GM19395 (cell line): ENCODE measurements around the gene POLR3H.
"Not testable (repeated sequence)": the region's sequence is repeated elsewhere in the genome, so short reads cannot be mapped to it uniquely, and the experiment has no call there.

Source experiments
- ATAC-seq: cut with Tn5 transposase; IDR thresholded peaks from one replicate; pipeline ENCODE4 v1.9.1; 2021; ENCODE audit warnings: mild to moderate bottlenecking, moderate library complexity; ENCODE audit not compliant: unreplicated experiment

Gene POLR3H

DNA sequence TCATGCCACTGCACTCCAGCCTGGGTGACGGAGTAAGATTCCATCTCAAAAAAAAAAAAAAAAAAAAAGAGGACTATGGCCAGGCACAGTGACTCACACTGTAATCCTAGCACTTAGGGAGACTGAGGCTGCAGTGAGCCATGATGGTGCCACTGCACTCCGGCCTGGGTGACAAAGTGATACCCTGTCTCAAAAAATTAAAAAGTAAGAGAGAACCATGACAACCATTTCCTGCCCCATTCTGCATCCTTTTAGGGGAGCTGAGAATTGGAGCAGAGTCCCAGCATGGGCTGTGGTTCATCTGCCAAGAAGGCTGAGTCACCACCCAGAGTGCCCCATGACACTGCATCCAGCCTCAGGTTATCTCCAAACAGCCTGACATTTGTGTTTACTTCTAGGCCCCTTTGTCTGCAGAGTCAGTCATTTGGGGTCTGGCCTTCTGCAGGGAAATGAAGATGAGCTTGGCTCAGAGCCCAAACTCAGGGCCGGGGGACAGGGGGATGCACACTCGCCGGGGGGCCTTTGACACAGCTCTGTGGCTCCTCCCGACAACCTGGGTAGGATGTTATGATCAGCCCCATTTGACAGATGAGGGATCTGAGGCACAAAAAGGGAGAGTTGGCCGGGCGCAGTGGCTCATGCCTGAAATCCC is 21.3 kb upstream of the POLR3H start:
- no peak for ATAC-seq

DNA sequence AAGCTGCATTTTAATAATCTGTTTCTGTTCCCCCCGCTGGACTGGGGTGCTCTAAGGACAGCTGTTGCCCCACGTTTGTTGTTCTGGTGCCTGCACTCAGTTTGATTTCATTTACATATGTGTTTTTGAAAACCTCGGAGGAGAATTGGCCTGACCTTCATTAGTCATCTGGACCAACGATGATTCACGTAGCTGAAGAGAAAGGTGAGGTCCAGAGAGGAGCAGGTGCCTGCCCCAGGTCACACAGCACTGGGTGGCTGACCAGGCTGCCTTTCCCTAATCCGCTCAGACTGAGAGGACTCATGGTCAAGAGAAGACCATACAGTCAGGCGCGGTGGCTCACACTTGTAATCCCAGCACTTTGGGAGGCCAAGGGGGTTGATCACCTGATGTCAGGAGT is 20.3 kb upstream of the POLR3H start:
- ATAC-seq: no peak

DNA sequence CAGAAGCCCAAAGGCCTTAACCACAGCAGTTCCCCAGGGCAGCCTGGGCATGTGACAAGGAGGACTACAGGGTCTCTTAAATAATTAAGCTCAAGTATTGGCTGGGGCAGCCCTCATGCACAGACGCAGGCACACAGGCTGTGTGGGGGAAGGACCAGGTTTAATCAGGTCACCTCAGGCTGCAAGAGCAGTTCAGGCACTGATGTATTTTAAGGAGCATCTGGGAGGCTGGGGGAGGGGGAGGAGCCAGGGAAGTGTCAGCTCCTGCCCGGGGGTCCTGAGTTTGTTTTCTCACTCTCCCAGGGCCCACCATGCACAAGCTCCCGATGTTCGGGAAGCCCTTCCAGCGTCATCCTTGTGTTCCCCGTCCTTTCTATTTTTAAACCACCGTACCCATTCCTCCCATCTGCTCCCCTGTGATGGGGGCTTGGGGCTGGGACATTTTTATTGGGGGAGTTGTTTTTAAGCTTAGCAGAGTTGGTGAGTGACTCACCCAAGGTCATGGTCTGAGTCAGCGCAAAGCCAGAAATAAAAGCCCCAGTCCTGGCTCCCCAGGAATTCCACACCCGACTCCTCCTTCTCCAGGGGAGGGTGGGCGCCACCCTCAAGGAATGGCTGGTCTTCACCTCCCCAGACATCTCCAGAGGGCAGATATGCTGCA is 18.9 kb upstream of the POLR3H start:
- ATAC-seq: no peak

DNA sequence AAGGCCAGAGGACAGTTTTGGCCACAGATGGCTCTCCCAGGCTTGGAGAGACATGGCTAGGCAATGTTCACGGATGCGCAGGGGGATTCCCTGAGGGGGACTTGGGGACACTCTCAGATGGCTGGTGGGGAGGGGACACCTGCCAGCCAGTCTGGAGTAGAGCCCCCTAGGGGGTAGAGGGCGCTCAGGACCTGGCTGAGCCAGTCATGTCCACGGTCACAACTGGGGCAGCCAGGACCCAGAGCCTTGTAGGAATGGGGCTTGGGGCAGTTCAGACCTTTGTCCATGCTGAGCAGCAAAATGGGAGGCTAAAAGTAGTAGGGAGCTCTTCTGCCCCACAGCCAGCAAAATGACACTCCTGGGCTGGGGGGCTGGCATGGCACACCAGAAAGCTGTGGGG is 18.2 kb upstream of the POLR3H start:
- no peak for ATAC-seq

GRCh38 chr22:41561788-41562187 is 17.5 kb upstream of the POLR3H start:
- no peak for ATAC-seq

GRCh38 chr22:41561335-41561734 is 17.1 kb upstream of the POLR3H start:
- ATAC-seq: no peak

DNA sequence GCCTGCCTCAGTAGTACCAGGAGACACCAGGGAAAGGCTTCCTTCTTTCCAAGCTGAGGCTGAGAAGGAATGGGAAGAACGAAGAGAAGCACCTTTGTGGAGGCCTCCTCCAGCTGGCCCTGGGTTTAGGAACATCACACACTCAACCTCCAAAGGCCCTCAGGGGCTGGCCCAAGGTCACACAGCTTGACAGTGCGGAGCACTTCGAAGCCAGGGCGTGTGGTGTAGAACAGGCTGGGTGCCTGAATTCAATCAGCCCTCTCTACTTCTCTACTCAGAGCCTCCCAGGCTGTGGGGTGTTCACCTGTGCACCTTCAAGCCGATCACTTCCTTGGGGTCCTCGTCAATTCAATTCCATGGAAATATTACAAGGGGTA is 15.8 kb upstream of the POLR3H start:
- no peak for ATAC-seq

DNA sequence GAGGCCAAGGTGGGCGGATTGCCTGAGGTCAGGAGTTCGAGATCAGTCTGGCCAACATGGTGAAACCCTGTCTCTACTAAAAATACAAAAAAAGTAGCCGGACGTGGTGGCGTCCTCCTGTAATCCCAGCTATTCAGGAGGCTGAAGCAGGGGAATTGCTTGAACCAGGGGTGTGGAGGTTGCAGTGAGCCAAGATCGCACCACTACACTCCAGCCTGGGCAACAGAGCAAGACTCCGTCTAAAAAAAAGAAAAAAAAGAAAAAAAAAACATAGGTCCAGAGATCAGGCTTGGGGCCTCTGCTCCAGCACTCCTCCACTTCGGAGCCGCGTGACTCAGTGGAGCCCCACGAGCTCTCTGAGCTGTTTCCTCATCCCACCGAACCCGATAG is 14.0 kb upstream of the POLR3H start:
- ATAC-seq: not testable (repeated sequence)

GRCh38 chr22:41557401-41558240 is 13.4 kb upstream of the POLR3H start:
- ATAC-seq: no peak

DNA sequence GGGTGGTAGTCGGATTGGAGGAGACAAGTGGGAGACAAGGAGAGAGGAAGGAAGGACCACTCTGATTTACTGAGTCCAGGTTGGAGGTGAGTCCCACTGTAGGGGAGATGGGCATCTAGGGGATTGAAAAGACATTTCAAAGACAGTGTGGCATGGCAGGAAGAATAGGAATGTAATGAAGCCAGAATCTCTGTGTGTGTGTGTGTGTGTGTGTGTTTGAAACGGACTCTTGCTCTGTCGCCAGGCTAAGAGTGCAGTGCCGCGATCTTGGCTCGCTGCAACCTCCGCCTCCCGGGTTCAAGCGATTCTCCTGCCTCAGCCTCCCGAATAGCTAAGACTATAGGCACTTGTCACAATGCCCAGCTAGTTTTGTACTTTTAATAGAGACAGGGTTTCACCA is 12.3 kb upstream of the POLR3H start:
- no peak for ATAC-seq

DNA sequence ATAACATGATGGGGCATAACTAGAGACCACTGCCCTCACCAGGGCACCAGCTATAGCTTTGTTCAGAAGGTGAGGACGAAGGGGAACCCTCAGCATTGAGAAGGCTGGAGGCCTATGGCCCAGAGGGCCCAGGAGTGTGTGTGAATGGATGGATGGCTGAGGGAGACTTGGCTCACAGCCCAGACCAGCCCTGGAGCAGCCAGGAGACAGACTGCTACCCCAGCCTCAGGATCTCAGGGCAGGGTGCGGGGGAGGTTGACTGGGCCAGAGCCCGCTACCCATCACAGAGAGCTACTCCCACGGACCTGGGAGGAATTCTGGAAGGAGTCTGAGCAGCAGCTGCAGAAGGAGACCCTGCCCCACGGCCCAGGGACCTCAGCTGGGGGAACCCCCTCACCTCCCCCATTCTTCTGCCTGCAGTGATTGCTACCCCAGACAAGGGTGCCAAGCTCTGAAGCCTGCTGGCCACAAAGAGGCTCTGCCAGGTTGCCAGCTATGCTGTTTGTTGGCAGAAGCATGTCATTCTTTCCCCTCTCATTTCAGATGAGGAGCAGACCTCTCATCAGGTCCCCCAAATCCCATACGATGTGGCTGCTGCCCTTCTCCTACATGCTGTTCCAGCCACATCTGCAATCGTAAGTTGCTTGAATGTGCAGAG is 11.2 kb upstream of the POLR3H start:
- ATAC-seq: no peak

- ATAC-seq: no peak
Observed at GRCh38 chr22:41551877-41552582, 7.8 kb upstream of the POLR3H start.

- ATAC-seq: no peak
Observed at GRCh38 chr22:41550952-41551491, 6.8 kb upstream of the POLR3H start.

GRCh38 chr22:41548830-41549211 is 4.6 kb upstream of the POLR3H start:
- ATAC-seq: no peak

DNA sequence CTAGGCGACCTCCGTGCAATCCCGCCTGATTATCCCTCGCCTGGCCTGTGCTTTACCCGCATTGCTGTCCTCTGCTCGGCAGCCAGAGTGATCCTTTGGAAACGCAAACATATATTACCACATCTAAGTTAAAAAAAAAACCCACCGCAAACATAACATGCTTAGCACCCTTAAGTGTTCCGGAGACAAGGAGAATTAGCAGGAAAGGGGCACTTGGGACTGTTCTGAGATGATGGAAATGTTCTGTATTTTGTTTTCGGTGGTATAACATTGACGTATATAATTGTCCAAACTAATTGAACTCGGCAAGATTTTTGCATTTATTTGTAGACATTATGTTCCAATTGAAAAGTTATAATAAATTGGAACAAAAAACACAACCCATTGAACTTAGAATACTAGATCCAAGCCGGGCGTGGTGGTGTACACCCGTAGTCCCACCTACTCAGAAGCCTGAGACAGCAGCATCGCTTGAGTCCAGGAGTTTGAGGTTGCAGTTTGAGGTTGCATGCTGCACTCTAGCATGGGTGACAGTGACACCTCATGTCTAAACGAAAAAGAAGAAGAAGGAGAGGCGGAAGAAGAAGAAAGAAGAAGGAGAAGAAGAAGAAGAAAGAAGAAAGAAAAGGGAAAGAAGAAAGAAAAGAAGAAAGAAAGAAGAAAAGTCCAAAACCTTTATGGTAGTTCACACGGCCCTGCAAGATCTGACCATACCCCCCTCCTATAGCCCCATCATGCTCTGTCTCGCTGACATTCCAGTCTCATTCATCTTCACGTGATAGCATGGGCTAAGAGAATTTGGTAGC is 604 bp upstream of the POLR3H start:
- no peak for ATAC-seq

GRCh38 chr22:41542224-41542623 is 2.0 kb downstream of the POLR3H start:
- ATAC-seq: no peak

GRCh38 chr22:41541484-41541883 is 2.8 kb downstream of the POLR3H start:
- ATAC-seq: no peak

GRCh38 chr22:41540365-41540764 is 3.9 kb downstream of the POLR3H start:
- no peak for ATAC-seq

- no peak for ATAC-seq
Observed at GRCh38 chr22:41540006-41540315, 4.3 kb downstream of the POLR3H start.
